ENCODE measurements around the gene FADS2. TPM values are rescaled to one million over a fixed set of nuclear protein-coding genes. Genes with fewer than 3 reads are reported as not detected.
"Not testable (repeated sequence)": the region's sequence is repeated elsewhere in the genome, so short reads cannot be mapped to it uniquely, and the experiment has no call there.

Gene FADS2
- total RNA-seq, 2 experiments from 2014 or later: 0.95 to 2.8 TPM

DNA sequence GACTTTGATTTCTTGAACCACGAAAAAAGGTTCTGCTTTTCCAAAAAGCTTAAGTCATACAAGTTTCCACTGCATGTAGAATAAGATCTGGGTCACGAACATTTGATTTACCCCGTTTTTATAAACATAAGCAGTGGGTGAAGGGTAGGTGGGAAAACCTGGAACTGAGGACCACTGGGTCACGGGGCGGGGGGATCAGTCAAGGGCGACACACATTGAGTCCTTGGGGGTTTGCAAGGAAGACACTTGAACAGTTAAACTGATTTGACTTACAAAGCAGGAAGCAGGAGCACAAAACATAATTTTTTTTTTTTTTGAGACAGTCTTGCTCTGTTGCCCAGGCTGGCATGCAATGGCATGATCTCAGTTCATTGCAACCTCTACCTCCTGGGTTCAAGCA is 52.4 kb downstream of the FADS2 start:
- Histone ChIP-seq H3K27ac (ENCODE audit: low read depth, low read length, poor library complexity, severe bottlenecking) (peak overlapping the region; percentile 94), H3K79me2 (ENCODE audit: insufficient read depth, low read depth, low read length) (peaks cover 15% of the 10 kb centered on the region; the same call in 1 of the 2 replicates), H3K4me1 (ENCODE audit: insufficient read depth, low read length, poor library complexity, severe bottlenecking) (peaks cover 67% of the 10 kb centered on the region), H4K20me1 (ENCODE audit: insufficient read depth, low read length) (no peaks in the 10 kb centered on the region), H3K9me2 (ENCODE audit: insufficient read depth, low read length) (no peaks in the 10 kb centered on the region), H3K4me3 (ENCODE audit: low read depth, low read length, poor library complexity, severe bottlenecking) (peak overlapping the region; percentile 85), H3K36me3 (ENCODE audit: insufficient read depth, low read length) (peaks cover 29% of the 10 kb centered on the region; the same call in 1 of the 2 replicates), H3K9me3 (ENCODE audit: low read length) (no peaks in the 10 kb centered on the region), H2AFZ (ENCODE audit: low read length) (peak overlapping the region; percentile 45; the same call in 1 of the 2 replicates), H3K4me2 (ENCODE audit: low read length) (peak overlapping the region; percentile 97)
- intact Hi-C loops (cut with micrococcal nuclease; ENCODE audit: unreplicated experiment): loop anchor here (1.0 kb wide), 1 partner anchor 11 kb away; the partner anchor contains the start of gene FADS3
- BruUV-seq (replicated peaks): no TSS peak
- DNase-seq (ENCODE audit: low spot score): peak; percentile 93
- no peak for TF ChIP-seq EZH2phosphoT487 (IDR thresholded peaks at IDR 0.05; ENCODE audit: borderline replicate concordance, low read depth, low read length)
- TF ChIP-seq, protein P1, sequence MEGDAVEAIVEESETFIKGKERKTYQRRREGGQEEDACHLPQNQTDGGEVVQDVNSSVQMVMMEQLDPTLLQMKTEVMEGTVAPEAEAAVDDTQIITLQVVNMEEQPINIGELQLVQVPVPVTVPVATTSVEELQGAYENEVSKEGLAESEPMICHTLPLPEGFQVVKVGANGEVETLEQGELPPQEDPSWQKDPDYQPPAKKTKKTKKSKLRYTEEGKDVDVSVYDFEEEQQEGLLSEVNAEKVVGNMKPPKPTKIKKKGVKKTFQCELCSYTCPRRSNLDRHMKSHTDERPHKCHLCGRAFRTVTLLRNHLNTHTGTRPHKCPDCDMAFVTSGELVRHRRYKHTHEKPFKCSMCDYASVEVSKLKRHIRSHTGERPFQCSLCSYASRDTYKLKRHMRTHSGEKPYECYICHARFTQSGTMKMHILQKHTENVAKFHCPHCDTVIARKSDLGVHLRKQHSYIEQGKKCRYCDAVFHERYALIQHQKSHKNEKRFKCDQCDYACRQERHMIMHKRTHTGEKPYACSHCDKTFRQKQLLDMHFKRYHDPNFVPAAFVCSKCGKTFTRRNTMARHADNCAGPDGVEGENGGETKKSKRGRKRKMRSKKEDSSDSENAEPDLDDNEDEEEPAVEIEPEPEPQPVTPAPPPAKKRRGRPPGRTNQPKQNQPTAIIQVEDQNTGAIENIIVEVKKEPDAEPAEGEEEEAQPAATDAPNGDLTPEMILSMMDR (conservative IDR thresholded peaks at IDR 0.05; ENCODE audit: low read length): no peak
- POLR2A ChIA-PET: interaction anchor here (0.7 to 2.4 kb wide), 7 partner anchors 10 to 259 kb away, joined by 3 to 11 read pairs (median 3); no protein-coding TSS in a partner anchor
- CTCF ChIA-PET (ENCODE audit: unreplicated experiment): interaction anchor here (1.0 to 2.7 kb wide), 2 partner anchors 13 to 18 kb away, joined by 4 to 13 read pairs; no protein-coding TSS in a partner anchor

DNA sequence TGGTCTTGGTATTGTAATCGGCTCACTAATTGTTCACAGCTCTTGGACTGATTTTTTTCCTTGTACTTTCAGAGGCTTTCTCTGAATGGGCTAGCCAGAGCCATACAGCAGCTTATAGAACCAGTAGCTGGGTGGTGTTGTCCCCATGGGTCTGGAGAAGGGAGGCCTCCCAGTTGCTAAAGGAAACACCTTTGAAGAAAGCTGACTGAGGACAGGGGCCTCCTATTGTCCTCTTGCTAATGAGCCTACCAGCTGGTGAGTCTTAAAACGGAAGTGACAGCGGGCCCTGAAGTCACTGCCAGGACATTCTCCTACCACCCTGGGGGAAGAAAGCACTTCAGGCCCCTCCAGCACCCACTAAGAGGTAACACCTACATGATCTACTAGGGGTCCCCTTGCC is 53.3 kb downstream of the FADS2 start:
- intact Hi-C loops (cut with micrococcal nuclease; ENCODE audit: unreplicated experiment): no loop called here
- peak overlapping the region; percentile 97 for H3K4me2 ChIP-seq (ENCODE audit: low read length)
- no TSS peak for BruUV-seq (replicated peaks)
- peak overlapping the region; percentile 39; the same call in 1 of the 2 replicates for H2AFZ ChIP-seq (ENCODE audit: low read length)
- no peaks in the 10 kb centered on the region for H3K9me3 ChIP-seq (ENCODE audit: low read length)
- no peaks in the 10 kb centered on the region for H4K20me1 ChIP-seq (ENCODE audit: insufficient read depth, low read length)
- peak overlapping the region; percentile 85 for H3K4me3 ChIP-seq (ENCODE audit: low read depth, low read length, poor library complexity, severe bottlenecking)
- H3K79me2 ChIP-seq (ENCODE audit: insufficient read depth, low read depth, low read length): peaks cover 15% of the 10 kb centered on the region; the same call in 1 of the 2 replicates
- ChIA-PET CTCF (ENCODE audit: unreplicated experiment) (interaction anchor here (0.6 to 2.7 kb wide), 5 partner anchors 9 to 231 kb away, joined by 3 to 13 read pairs (median 4); partner anchors contain the start of genes FEN1 and TMEM258), POLR2A (interaction anchor here (1.5 to 2.4 kb wide), 2 partner anchors 10 to 17 kb away, joined by 10 to 11 read pairs; partner anchors contain the start of gene FADS3)
- H3K36me3 ChIP-seq (ENCODE audit: insufficient read depth, low read length): peaks cover 27% of the 10 kb centered on the region
- H3K4me1 ChIP-seq (ENCODE audit: insufficient read depth, low read length, poor library complexity, severe bottlenecking): peaks cover 70% of the 10 kb centered on the region
- TF ChIP-seq EZH2phosphoT487 (IDR thresholded peaks at IDR 0.05; ENCODE audit: borderline replicate concordance, low read depth, low read length): no peak
- TF ChIP-seq, protein P1 (conservative IDR thresholded peaks at IDR 0.05; ENCODE audit: low read length): no peak
- peak; percentile 84 for DNase-seq (ENCODE audit: low spot score)
- H3K9me2 ChIP-seq (ENCODE audit: insufficient read depth, low read length): no peaks in the 10 kb centered on the region
- peak overlapping the region; percentile 94 for H3K27ac ChIP-seq (ENCODE audit: low read depth, low read length, poor library complexity, severe bottlenecking)

DNA sequence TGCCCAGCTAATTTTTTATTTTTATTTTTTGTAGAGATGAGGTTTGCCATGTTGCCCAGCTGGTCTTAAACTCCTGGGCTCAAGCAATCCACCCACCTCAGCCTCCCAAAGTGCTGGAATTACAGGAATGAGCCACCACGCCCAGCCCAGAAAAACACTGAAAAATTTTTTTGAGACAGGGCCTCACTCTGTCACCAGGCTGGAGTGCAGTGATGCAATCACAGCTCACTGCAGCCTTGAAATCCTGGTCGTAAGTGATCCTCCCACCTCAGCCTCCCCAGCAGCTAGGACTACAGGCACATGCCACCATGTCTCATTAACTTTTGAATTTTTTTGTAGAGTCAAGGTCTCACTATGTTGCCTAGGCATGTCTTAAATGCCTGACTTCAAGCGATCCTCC is 54.2 kb downstream of the FADS2 start:
- intact Hi-C loops (cut with micrococcal nuclease; ENCODE audit: unreplicated experiment); BruUV-seq (replicated peaks); H2AFZ ChIP-seq (ENCODE audit: low read length); DNase-seq (ENCODE audit: low spot score); H3K4me2 ChIP-seq (ENCODE audit: low read length); H4K20me1 ChIP-seq (ENCODE audit: insufficient read depth, low read length); H3K4me3 ChIP-seq (ENCODE audit: low read depth, low read length, poor library complexity, severe bottlenecking); H3K9me3 ChIP-seq (ENCODE audit: low read length); H3K9me2 ChIP-seq (ENCODE audit: insufficient read depth, low read length): not testable (repeated sequence)
- POLR2A ChIA-PET: interaction anchor here (1.5 kb wide), 1 partner anchor 9 kb away, joined by 10 read pairs; the partner anchor contains the start of gene FADS3
- H3K4me1 ChIP-seq (ENCODE audit: insufficient read depth, low read length, poor library complexity, severe bottlenecking): peaks cover 70% of the 10 kb centered on the region
- peaks cover 19% of the 10 kb centered on the region for H3K36me3 ChIP-seq (ENCODE audit: insufficient read depth, low read length)
- H3K27ac ChIP-seq (ENCODE audit: low read depth, low read length, poor library complexity, severe bottlenecking): peak overlapping the region; percentile 94
- peaks cover 15% of the 10 kb centered on the region; the same call in 1 of the 2 replicates for H3K79me2 ChIP-seq (ENCODE audit: insufficient read depth, low read depth, low read length)
- CTCF ChIA-PET (ENCODE audit: unreplicated experiment): interaction anchor here (1.3 kb wide), 1 partner anchor 89 kb away, joined by 5 read pairs; the partner anchor contains the start of genes FEN1 and TMEM258

All from OCI-LY7 (cell line).